GM11168 (cell line): ENCODE results near the gene PPOX.

Experiments used
- in situ Hi-C: fragments of 300-500 bp; cut with MboI; formaldehyde crosslinking; loops from one replicate; pipeline ENCODE4 v1.12.0; 2022; ENCODE audit warnings: low sequenced_read_pairs; ENCODE audit not compliant: unreplicated experiment

PPOX gene

DNA sequence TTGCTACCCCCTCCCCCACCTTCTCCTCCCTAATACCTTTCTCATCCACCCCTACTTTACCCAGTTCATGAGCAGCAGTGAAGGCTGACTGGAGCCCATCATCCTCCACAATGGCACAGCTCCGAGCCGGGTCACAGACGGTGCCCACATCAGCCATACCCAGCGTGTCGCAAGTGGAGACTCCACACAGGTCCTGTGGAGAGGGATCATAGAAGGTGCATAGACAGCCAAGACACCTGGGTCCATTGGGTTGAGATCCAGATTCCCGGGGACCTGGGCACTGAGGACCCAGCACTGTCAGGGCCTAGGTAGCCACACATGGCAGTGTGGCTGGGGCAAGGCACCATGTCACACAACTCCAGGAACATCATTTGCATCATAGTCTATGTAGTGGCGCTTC lies 29.9 kb downstream of the PPOX start:
- in situ Hi-C loops = no loop called here

DNA sequence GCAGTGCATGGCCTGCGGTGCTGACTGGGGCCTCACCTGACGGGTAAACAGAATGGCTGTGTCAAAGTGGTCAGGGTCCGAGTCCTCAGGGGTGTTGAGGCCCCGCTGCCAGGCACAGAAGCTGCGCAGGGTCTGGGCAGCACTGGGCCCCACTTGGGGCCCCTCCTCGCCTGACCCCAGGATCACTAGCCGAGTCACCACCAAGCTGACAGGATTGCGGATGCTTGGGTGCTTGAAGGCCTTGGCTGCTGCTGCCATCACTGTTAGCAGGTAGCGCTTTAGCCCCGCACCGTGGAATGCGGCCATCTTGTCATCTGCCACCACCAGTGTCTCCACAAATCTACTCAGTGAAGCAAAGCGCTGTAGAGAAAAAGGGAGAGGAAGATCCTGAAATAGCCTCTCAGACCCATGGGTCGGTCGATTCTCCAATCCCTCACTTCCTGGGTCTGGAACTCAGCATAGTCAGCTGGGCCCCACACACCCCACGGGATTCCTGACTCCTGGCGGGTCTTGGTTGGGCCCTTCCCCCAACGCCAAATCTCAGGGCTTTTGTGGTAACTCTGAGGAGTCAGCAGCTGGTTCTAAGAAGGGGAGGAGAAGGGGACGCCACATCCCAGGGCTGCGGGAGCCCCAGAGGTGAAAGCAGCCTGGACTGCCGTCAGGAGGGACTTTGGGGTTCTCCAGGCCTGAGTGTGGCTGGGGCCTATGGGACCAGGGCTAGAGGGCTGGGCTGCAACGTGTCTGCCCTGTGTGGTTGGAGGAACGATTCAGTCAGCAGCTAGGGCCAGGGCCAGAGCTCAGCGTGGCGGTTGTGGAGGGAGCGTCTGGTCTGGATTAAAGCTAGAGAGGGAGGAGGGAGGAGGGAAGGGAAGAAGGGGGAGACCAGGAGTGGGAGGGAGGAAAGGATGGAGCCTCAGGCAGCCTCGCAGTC lies 30.6 kb downstream of the PPOX start:
- in situ Hi-C loops = no loop called here

DNA sequence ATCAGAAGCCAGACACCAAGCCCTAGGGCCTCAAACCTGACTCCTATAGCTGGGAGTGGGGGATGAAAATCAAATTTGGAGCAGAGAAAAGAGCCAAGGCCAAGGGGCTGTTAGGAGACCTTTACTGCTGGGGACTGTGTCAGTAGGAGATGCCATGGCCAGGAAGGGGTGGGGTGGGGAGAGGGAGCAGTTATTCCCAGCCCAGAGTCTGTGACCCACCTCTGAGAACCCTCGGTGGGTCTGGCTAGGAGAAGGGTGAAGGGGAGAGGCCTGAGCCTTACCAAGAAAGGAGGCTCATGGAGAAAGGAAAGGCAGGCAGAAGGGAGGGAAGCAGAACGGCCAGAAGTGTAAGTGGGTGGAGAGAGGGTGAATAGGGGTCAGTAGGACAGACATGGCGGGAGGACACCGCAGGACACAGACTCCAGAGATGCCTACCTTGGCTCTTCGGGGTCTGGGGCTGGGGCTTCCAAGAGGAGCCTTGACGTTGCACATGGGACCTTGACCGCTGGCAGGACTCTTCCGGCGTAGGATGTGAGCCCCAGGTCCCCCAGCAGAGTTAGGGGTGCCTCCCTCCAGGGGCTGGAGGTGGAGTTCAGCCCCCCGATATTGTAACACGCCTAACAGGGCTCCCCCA lies 31.5 kb downstream of the PPOX start:
- in situ Hi-C loops = no loop called here

DNA sequence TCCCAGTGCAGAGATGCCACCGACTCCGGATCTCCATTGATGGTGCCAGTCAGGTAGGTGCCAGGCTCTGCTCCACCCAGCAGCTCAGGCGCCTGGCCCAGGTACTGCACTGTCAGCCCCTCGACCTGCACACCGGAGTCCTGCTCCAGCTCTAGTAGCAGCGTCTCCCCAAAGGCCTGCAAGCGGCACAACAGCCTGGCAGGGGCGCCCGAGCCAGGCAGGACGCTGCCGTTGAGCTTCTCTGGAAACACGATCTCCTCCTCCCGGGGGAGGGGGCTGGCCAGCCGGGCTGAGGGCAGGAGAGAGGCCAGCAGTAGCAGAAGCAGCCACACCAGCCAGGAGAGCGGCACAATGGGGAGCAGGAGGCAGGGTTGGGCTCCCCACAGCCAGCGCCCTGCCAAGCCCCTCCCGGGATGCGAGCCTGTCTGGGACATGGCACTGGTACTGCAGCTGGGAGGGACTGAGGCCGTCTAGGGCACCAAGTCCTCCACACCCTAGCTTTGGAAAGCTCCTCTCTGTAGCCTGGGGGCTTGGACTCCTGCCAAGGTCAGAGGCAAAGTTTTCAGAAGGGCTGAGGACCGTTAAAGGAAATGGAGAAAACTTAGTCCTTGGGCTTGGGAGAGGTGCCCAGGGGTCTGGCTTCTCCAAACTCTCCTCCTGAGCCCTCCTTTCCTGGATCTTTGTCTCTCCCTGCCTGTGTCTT lies 32.1 kb downstream of the PPOX start:
- in situ Hi-C loops = no loop called here

DNA sequence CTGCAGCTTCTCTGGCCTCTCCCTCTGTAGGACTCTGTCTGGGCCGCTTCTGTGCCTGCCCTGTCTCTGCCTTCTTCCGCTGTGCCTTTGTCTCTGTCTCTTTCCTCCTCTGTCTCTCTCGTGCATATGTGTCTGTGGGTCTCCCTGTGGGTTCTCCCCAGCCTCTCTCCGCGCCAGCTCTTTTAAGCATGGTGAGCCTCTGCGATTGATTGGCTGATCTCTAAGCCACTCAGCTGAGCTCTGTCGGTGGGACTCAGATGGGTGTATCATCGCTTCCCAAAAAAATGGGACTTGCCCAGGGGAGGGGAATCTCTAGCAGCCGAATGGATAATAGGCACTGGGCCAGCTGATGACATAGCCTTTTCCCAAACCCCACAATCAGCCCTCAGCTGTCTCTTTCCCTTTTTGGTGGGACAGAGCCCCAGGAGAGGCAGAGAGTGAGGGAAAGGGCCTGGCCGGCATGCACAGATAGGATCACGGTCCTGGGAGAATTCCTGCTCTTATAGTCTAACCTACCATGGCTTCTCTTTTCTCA lies 32.7 kb downstream of the PPOX start, which contains the start of gene ADAMTS4:
Gene ADAMTS4 (minus strand): TSS at position 158 of the 535 bp plus-strand sequence. CDS start 427 bp downstream, outside the sequence.
- in situ Hi-C loops = no loop called here

DNA sequence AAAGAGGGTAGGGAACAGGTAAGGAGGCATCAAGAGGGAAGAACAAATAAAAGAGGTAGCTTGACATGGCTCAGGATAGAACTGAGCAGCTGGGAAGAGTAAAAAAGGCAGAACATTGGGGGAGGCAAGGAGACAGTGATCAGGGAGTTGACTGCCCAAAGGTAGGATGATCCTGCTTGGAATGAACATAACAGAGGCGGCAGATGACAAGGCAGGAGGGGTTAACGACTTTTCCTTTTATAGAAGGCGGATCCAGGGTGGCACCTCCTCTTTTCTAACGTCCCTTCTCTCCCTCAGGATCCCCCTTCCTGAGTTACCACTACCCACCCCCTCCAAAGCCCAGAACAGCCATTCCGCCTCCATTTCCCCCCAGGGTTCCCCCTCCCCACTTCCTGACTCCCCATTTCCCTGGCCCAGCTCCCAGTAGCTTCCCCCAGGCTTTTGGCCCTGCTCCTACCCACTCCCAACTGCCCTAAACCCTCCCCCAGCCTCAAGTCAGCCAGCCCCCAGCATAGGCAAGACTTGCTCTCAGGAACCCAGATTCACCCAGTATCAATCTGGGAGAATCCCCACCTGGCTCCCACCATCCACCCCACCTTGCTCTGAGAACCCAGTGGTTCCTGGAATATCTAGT lies 33.4 kb downstream of the PPOX start:
- in situ Hi-C loops = no loop called here

DNA sequence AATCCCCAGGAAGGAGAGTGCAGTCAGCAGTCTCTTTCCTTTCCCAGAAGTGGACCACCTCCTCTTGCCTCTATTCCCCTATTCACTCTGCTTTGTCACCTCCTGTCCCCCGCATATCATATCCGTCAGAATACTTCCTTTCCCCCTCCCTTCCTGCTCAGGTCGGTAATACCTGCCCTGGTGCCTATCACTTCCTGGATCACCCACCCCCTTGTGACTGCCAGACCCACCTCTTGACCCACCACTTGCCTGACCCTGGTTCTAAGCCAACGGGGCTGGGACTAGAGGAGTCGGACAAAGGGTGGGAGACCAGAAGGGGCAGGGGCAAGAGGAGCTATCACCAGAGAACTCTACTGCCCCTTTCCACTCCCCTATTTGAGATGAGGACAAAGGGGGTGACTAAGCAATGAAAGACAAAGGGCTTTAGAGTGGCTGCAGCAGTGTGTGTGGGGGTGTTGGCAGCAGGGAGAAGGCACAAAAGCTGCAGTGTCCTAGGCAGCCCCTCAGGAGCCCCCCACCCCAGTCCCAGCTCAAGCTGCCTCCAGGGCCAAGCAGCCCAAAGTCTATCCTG lies 34.3 kb downstream of the PPOX start:
- in situ Hi-C loops = no loop called here

DNA sequence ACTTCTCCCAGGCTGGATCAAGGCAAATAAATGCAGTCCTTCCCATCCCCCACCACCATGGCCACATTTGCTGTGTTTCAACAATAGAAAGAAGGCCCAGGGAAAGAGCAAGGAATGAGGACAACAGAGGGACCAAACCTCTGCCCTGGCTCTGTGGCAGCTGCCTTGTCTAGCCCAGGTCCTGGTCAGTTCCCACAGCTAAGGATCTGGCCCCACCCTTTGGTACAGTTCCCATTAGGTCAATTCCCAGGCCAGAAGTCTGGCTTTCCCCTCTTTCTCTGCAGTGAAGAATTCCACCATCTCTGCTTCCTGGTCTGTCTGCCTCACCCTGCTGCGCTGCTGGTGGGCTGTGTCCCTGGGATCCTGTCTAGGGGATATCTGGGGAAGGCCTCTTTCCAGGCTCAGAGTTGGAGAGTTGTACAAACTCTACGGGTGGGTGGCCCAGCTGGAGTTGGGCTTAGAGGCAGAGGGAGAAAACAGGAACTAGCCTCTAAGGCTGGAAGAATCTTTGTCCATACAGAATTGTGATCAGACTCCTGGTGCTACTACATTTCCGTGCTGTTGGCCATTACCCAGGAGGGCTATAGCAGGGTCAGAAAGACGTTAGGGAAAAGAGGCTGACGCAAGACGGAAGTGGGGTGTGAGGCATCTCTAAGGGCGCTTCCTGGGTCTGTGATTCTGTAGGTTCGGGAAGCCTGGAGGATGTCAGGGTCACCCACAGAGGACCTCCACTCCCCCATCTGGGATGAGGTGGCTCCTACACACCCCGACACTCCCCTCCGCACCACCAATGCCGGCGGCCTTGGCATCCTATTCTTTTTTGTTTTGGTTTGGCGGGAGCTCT lies 35.0 kb downstream of the PPOX start:
- in situ Hi-C loops = no loop called here

DNA sequence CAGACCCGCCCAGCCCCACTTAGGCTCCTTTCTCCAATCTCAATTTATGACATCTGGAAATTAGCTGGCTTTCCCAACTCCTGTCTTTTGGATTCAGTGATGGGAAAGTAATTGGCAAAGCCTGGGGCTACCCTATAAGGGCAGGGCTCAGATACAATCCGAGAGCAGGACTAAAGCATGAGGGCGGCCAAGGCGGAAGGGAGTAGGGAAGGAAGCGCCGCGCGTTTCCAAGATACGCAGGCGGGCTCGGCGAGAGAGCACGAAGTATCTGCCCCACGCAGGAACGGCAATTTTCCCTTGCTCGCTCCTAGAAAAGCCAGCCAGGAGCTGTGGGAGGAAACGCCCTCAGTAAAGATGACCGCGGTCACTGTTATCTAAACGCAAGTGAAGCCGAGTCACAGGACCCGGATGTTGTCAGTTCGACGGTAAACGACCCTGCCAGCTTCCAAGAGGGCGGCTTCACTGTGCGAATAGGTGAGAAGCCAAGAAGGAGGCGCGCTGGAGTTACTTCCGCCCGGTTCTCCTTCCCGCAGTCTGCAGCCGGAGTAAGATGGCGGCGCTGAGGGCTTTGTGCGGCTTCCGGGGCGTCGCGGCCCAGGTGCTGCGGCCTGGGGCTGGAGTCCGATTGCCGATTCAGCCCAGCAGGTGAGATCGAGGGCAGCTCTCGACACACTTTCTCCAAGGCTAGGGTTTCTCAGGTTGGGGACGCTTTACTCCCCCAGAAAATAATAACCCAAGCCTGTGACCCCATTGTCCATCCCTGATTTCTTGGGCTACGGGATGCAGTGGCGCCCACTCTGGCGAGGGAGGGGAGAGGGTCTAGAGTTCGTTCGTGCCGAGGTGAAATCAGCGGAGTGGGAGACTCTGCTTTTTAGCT lies 35.8 kb downstream of the PPOX start, which contains the start of gene NDUFS2:
Gene NDUFS2 (plus strand): TSS at position 532 of the 877 bp plus-strand sequence. CDS start 19 bp downstream, at position 551.
- in situ Hi-C loops = no loop called here

DNA sequence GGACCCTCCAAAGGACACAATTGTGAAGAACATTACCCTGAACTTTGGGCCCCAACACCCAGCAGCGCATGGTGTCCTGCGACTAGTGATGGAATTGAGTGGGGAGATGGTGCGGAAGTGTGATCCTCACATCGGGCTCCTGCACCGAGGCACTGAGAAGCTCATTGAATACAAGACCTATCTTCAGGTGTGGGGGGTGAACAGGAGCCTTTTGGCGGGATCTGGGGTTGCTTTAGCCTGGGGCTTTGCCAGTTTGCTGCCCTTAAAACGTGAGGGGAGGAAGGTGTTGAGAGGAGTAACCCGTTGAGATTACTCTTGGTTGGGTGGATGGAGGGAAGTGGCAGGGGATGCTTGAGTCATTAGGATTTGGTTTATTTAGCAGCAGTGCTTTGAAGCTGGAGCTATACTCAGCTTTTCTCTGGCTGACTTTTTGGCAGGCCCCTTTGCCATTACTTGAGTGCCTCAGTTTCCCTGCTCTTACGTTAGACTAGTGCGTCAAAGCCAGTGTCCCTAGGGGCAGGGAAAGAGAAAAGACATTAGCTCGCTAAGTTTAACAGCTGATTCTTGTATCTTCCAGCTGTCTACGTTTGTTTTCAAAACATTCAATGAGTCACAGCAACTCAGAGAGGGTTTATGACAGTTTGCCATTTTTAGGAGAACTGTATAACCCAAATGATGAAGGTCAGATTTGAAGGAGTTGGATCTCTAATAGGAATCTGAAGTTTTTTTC lies 40.4 kb downstream of the PPOX start:
- in situ Hi-C loops = no loop called here

DNA sequence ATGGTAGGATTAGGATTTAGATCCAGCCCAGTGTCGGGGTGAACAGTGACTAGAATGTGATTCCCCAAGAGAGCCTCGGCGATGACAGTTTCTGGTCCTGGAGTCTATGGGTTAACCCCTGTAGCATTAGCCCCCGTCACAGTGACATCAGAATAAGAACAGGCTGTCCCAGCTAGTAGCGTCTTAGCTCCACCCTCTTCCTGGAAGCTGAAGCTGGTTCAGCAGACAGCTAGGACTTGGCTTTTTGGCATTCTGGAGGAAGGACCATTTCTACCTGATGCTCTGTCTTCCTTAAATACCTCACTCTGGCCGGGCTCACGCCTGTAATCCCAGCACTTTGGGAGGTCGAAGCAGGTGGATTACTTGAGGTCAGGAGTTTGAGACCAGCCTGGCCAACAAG lies 40.9 kb downstream of the PPOX start:
- in situ Hi-C loops = no loop called here

DNA sequence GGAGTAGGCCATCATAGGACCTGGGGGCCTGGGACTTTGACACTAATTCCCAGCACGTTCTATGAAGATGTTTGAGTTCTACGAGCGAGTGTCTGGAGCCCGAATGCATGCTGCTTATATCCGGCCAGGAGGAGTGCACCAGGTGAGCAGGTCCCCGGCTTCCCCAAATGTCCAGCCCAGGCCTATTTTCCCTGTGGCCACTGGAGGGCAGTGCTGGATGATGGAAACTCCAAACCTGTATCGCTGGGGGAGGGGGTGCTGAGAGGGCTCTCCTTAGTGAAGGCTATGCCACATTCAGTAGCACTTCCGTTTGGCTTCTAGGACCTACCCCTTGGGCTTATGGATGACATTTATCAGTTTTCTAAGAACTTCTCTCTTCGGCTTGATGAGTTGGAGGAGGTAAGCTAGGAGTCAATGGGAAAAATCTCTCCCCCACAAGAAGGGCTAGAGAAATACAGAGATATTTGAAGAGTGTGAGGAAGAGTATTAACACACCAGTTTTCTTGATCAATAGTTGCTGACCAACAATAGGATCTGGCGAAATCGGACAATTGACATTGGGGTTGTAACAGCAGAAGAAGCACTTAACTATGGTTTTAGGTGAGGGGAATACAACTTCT lies 43.7 kb downstream of the PPOX start:
- in situ Hi-C loops = no loop called here

DNA sequence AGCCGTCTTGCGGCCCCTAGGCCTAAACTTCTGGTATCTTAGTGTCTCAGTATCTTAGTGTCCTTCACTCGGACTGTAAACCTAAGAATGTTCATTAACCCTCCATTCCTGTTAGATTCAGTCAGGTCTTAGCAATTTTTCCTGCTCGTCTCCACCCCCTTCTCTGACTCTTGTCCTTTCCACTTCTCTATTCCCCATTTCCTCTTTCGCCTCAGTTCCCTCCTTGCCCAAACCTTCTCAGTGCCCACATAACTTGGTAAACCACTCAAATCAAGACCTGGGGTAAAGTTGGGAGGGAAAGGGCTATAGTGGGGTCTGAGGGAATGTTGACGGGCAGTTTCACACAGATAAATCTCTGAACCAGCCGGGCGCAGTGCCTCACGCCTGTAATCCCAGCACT lies 48.1 kb downstream of the PPOX start:
- in situ Hi-C loops = no loop called here

DNA sequence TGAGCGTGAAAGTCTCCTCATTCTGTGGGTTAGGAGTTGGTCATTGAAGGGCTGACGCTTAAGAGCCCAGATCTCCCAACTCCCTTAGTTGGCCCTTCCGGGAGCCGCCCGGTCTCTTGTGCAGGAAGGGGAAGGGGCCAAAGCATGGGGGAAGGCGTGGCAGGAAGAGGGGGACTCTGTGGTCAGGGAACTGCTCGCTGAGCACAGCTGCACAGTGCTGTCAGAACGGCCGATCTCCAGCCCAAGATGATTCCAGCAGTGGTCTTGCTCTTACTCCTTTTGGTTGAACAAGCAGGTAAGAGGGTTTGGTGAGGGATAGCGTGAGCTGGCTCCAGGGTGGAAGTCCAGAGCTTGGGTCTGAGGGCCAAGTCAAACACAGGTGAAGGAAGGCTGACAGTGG lies 48.9 kb downstream of the PPOX start, which contains the start of gene FCER1G:
Gene FCER1G (plus strand): TSS at position 220 of the 400 bp plus-strand sequence. CDS start 27 bp downstream, at position 247.
- in situ Hi-C loops = no loop called here

DNA sequence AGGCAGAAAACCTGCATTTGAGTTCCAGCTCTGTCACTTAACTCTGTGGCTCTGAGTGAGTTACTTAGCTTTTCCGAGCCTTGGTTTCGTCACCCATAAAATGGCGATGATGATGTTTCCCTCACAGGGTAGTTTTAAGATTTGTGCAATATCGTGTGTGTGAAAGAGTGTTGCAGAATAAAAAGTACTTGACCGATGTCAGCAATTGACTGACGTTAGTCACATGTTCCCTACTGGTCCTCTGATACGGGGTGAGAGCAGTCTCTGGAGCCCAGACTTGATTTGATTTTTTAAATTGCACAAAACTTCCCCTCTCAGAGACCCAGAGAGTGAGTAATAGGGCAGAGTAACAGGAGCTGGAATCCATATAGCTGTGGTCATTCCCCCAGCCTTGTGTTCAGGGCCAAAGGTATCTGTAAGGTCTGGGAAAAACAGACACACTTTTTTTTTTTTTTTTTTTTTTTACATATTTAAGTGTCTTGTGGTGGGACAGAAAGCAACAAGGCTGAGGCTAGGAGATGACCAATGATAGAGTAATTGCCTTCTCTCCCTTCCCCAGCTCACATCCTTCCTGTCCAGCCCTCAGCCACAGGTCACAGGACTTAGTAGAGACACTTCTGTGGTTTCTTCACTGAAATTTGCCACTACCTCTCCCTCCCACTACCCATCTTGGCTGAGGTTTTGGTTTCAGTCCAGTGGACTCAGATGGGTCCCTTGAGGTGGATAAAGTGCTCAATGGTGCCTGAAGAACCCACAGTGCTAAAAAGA lies 50.9 kb downstream of the PPOX start:
- in situ Hi-C loops = no loop called here

DNA sequence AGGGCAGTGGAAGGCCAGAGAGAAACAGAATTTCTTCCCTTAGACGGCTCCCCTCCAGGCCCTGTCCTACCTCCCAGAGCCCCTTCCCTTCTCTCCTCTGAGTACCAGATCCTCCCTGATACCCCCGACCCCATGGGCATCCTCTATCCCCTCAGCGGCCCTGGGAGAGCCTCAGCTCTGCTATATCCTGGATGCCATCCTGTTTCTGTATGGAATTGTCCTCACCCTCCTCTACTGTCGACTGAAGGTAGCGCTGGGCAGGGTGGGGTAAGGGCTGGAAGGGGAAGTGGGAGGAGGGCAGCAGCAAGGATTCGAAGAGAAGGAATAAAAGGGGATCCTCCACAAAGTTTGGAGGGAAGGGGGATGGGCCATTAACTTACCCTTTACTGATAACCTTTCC lies 51.6 kb downstream of the PPOX start:
- in situ Hi-C loops = no loop called here
